ENCODE data around the gene SCG3.

DNA sequence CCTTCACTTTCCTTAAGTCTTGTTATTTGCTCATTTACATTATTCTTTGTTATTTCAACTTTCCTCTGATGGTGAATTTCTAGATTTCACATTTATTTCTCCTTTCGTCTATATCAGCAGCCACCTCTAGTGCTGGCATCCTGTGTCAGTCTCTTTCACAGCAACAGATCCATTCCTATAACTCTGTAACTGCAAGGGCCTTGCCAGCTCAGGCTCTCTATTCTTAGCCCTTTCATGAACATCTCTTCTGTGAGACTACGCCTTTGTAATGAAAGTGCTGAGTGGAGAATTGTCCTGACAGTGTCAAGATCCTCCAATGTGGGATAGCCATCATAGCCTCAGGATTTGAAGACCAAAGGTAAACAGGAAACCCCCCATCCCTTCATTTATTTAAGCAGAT, 3.9 kb upstream of the SCG3 start:
- no peak for TF ChIP-seq EP300 (IDR thresholded peaks at IDR 0.05)
- TF ChIP-seq, protein P1, sequence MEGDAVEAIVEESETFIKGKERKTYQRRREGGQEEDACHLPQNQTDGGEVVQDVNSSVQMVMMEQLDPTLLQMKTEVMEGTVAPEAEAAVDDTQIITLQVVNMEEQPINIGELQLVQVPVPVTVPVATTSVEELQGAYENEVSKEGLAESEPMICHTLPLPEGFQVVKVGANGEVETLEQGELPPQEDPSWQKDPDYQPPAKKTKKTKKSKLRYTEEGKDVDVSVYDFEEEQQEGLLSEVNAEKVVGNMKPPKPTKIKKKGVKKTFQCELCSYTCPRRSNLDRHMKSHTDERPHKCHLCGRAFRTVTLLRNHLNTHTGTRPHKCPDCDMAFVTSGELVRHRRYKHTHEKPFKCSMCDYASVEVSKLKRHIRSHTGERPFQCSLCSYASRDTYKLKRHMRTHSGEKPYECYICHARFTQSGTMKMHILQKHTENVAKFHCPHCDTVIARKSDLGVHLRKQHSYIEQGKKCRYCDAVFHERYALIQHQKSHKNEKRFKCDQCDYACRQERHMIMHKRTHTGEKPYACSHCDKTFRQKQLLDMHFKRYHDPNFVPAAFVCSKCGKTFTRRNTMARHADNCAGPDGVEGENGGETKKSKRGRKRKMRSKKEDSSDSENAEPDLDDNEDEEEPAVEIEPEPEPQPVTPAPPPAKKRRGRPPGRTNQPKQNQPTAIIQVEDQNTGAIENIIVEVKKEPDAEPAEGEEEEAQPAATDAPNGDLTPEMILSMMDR (IDR thresholded peaks at IDR 0.05): no peak
- no peak for TF ChIP-seq POLR2AphosphoS5 (IDR thresholded peaks at IDR 0.05)
- no peak for TF ChIP-seq POLR2A (IDR thresholded peaks at IDR 0.05)
